ENCODE results near the gene KIAA1549. TPM values are rescaled to one million over a fixed set of nuclear protein-coding genes. Genes with fewer than 3 reads are reported as not detected.

Gene KIAA1549
- total and polyA plus RNA-seq, 10 of the 15 experiments (the other 5 are each of a cell fraction or from before 2014, with no cell fraction given): 0.02 to 0.82 (median 0.22) TPM

DNA sequence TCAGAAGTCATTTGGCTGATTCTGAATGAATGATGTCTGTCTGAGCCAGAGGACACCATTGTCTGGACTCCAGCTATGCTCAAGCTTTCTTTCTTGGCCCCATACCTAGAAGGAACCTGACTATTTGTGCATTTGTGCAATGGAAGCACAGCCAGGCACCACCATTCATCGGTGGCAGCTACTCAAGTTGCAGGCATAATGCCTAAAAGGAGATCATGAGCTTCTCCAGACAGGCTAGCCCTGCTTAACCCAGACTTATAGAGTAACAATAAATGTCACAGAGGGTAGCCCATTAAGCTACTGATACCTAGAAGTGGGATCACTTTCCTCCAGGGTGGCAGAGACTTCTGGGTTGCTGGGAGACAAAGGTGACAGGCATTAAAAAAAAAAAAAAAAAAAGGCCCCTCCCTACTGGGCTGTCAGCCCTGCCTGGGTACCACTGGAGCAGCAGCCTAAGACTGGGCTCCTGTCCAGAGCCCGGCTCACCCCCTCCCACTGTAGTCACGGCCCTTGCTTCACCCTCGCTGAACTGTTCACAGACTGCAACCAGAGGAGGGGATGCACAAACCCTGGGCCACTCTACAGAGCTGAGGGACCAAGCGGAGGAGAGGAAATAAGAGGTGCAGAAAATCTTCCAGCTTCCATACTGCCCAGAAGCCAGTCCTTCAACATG is 107.8 kb downstream of the KIAA1549 start:
- BruUV-seq (replicated peaks): no TSS peak
- ChIA-PET SMC1A (ENCODE audit: uncharacterized antibody, unreplicated experiment) (no interaction called here), CTCF (interaction anchor here (1.0 to 2.8 kb wide), 2 partner anchors 13 to 135 kb away, joined by 3 to 12 read pairs; no protein-coding TSS in a partner anchor), RAD21 (ENCODE audit: unreplicated experiment) (interaction anchor here (1.5 kb wide), 1 partner anchor 13 kb away, joined by 4 read pairs; no protein-coding TSS in a partner anchor), POLR2A (interaction anchor here (0.6 kb wide), 1 partner anchor 12 kb away, joined by 4 read pairs; no protein-coding TSS in a partner anchor)
- no peaks in the 10 kb centered on the region for H3K36me3 ChIP-seq (ENCODE audit: control insufficient read depth in 2 of 2, insufficient read depth in 2 of 2, low read length in 1 of 2)
- no peak for FAIRE-seq
- in situ Hi-C loops (cut with MboI) (no loop called here), intact Hi-C loops (cut with micrococcal nuclease; ENCODE audit: unreplicated experiment) (no loop called here)
- no peak overlapping the region for H3K4me2 ChIP-seq (ENCODE audit: control insufficient read depth, insufficient read depth)
- ATAC-seq: no peak
- no peaks in the 10 kb centered on the region for H3K4me1 ChIP-seq (ENCODE audit: control insufficient read depth, insufficient read depth, low read length)
- H3K9me3 ChIP-seq (replicated peaks; ENCODE audit: control insufficient read depth, insufficient read depth, low read length): no peaks in the 10 kb centered on the region
- no peaks in the 10 kb centered on the region for H3K79me2 ChIP-seq (ENCODE audit: control insufficient read depth, insufficient read depth, low read length)
- no peaks in the 10 kb centered on the region for H4K20me1 ChIP-seq (ENCODE audit: control insufficient read depth, insufficient read depth)
- no peaks in the 10 kb centered on the region for H3K27me3 ChIP-seq (replicated peaks in 1 of 2; ENCODE audit: control insufficient read depth in 2 of 2, insufficient read depth in 2 of 2, low read length in 1 of 2)
- TF ChIP-seq MYC (IDR thresholded peaks at IDR 0.05; ENCODE audit: insufficient read depth, insufficient read length, insufficient replicate concordance, low read length, severe bottlenecking) (no peak), HDAC6 (IDR thresholded peaks at IDR 0.05; ENCODE audit: unreplicated experiment) (no peak), TCF12 (IDR thresholded peaks at IDR 0.05; ENCODE audit: low read depth, low read length) (no peak), CBX5 (IDR thresholded peaks at IDR 0.05; ENCODE audit: low read depth) (no peak), ZNF274 (IDR thresholded peaks at IDR 0.05; ENCODE audit: insufficient read depth, insufficient read length) (no peak), PAX5 (IDR thresholded peaks at IDR 0.05; ENCODE audit: borderline replicate concordance, low read depth, low read length) (no peak)
- TF ChIP-seq, protein P1, sequence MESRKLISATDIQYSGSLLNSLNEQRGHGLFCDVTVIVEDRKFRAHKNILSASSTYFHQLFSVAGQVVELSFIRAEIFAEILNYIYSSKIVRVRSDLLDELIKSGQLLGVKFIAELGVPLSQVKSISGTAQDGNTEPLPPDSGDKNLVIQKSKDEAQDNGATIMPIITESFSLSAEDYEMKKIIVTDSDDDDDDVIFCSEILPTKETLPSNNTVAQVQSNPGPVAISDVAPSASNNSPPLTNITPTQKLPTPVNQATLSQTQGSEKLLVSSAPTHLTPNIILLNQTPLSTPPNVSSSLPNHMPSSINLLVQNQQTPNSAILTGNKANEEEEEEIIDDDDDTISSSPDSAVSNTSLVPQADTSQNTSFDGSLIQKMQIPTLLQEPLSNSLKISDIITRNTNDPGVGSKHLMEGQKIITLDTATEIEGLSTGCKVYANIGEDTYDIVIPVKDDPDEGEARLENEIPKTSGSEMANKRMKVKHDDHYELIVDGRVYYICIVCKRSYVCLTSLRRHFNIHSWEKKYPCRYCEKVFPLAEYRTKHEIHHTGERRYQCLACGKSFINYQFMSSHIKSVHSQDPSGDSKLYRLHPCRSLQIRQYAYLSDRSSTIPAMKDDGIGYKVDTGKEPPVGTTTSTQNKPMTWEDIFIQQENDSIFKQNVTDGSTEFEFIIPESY (IDR thresholded peaks at IDR 0.05): no peak
- no peak for DNase-seq (ENCODE audit: low read depth, low spot score)
- H3K9ac ChIP-seq (ENCODE audit: control insufficient read depth, insufficient read depth, low read length): no peak overlapping the region
- 68% methylated on average over 5 of the region's 5 CpGs for WGBS (ENCODE audit: insufficient coverage, insufficient replicate concordance, low lambda C conversion rate, missing lambda C conversion rate)
- H3K4me3 ChIP-seq: no peak overlapping the region
- no peak overlapping the region for H3K27ac ChIP-seq (ENCODE audit: control insufficient read depth, insufficient read depth)
- H2AFZ ChIP-seq (ENCODE audit: control insufficient read depth, low read depth, low read length): no peak overlapping the region
